SK-N-SH (cell line): ENCODE data around the gene NOXA1.

Source experiments
- CTCF ChIP-seq: fragments of 200-600 bp; sonication (generic); IDR thresholded peaks from 2 replicates; pipeline ENCODE4 v1.6.1; 2017; ENCODE audit warnings: antibody characterized with exemption, mild to moderate bottlenecking, moderate library complexity
- GABPA ChIP-seq: IDR thresholded peaks from 2 replicates; pipeline ENCODE4 v1.4.0; 2012; ENCODE audit warnings: low read depth, mild to moderate bottlenecking
- MXI1 ChIP-seq: IDR thresholded peaks from 2 replicates; pipeline ENCODE4 v1.6.1; 2012; ENCODE audit warnings: mild to moderate bottlenecking, low read depth, low read length, improper control_type of control experiment
- REST ChIP-seq: IDR thresholded peaks from 2 replicates; pipeline ENCODE4 v1.6.1; 2012; ENCODE audit warnings: mild to moderate bottlenecking, low read depth, low read length, moderate library complexity
- SMC3 ChIP-seq: IDR thresholded peaks from 2 replicates; pipeline ENCODE4 v1.6.1; 2012; ENCODE audit warnings: low read depth, low read length, improper control_type of control experiment
- USF1 ChIP-seq: IDR thresholded peaks from 2 replicates; pipeline ENCODE4 v1.4.0; 2012; ENCODE audit warnings: low read depth, borderline replicate concordance
- USF2 ChIP-seq: fragments of 150-350 bp; IDR thresholded peaks from 2 replicates; pipeline ENCODE4 v1.6.1; 2017; ENCODE audit warnings: antibody characterized with exemption, low read length, low read depth, borderline replicate concordance

DNA sequence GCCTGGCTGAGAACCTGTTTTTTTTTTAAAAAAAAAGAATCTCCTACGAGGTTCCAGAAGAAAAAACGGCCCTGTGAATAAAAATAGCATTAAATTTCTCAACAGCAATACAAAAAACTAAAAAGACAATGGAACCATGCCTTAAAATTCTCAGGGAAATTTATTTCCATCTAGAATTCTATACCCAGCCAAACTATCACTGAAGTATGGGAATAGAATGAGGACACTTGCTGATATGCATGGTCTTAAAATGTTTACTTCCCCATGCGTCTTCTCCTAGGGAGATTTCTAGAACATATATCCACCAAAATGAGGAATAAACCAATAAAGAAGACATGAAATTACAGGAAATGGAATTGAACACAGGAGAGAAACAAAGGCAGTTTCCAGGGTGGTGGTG lies 52.5 kb downstream of the NOXA1 start:
- TF ChIP-seq USF1 (no peak), CTCF (no peak), REST (no peak), SMC3 (no peak), MXI1 (no peak), USF2 (no peak), GABPA (no peak)
